Measurements from ENCODE around the gene ZNF407. TPM values are rescaled to one million over a fixed set of nuclear protein-coding genes. Genes with fewer than 3 reads are reported as not detected.

ZNF407 gene
- total and polyA plus RNA-seq, 4 donors = 2.8 to 34.9 (median 9.5) TPM

- no peaks in the 10 kb centered on the region for H3K4me1 ChIP-seq (ENCODE audit: control insufficient read depth in 5 of 5, insufficient read depth in 5 of 5, low read length in 5 of 5)
- no peak overlapping the region for H3K4me3 ChIP-seq
- DNase-seq (no peak), ATAC-seq (ENCODE audit: insufficient read depth, low FRiP score) (no peak)
- 98 to 99% methylated on average over 3 of the region's 3 CpGs for WGBS, 2 donors
- H3K27me3 ChIP-seq (ENCODE audit: control insufficient read depth in 3 of 3, insufficient read depth in 3 of 3, low read length in 2 of 3) = no peaks in the 10 kb centered on the region
- no peak for TF ChIP-seq CTCF (IDR thresholded peaks at IDR 0.05; ENCODE audit: control extremely low read depth, extremely low read depth)
- no peaks in the 10 kb centered on the region for H3K9me3 ChIP-seq (ENCODE audit: control insufficient read depth in 4 of 4, insufficient read depth in 3 of 4, low read length in 3 of 4)
- H3K27ac ChIP-seq (ENCODE audit: low read depth in 1 of 2, low read length in 1 of 2) = no peak overlapping the region
- no peaks in the 10 kb centered on the region for H3K36me3 ChIP-seq (ENCODE audit: control insufficient read depth in 4 of 4, insufficient read depth in 4 of 4, low read length in 4 of 4)
- H3K9ac ChIP-seq (ENCODE audit: insufficient read depth in 1 of 2, low read length in 2 of 2) = no peak overlapping the region
Observed at GRCh38 chr18:74760026-74760425, 162.4 kb downstream of the ZNF407 start.

GRCh38 chr18:74760436-74760835, 162.8 kb downstream of the ZNF407 start:
- no peak for TF ChIP-seq CTCF (IDR thresholded peaks at IDR 0.05; ENCODE audit: control extremely low read depth, extremely low read depth)
- H3K9me3 ChIP-seq (ENCODE audit: control insufficient read depth in 4 of 4, insufficient read depth in 3 of 4, low read length in 3 of 4) = no peaks in the 10 kb centered on the region
- 95 to 98% methylated on average over 3 of the region's 3 CpGs for WGBS, 2 donors

GRCh38 chr18:74766251-74766650, 168.6 kb downstream of the ZNF407 start:
- Histone ChIP-seq H3K27ac (ENCODE audit: low read depth in 1 of 2, low read length in 1 of 2) (no peak overlapping the region), H3K27me3 (ENCODE audit: control insufficient read depth in 3 of 3, insufficient read depth in 3 of 3, low read length in 2 of 3) (no peaks in the 10 kb centered on the region), H3K9ac (ENCODE audit: insufficient read depth in 1 of 2, low read length in 2 of 2) (no peak overlapping the region), H3K36me3 (ENCODE audit: control insufficient read depth in 4 of 4, insufficient read depth in 4 of 4, low read length in 4 of 4) (peaks cover 0 to 2% (median 0%) of the 10 kb centered on the region in 4 donors), H3K9me3 (ENCODE audit: control insufficient read depth in 4 of 4, insufficient read depth in 3 of 4, low read length in 3 of 4) (peaks cover 0 to 1% (median 0%) of the 10 kb centered on the region in 4 donors), H3K4me3 (no peak overlapping the region), H3K4me1 (ENCODE audit: control insufficient read depth in 5 of 5, insufficient read depth in 5 of 5, low read length in 5 of 5) (no peaks in the 10 kb centered on the region)
- WGBS, 2 donors = 94% methylated on average over 3 of the region's 3 CpGs
- no peak for DNase-seq
- TF ChIP-seq CTCF (IDR thresholded peaks at IDR 0.05; ENCODE audit: control extremely low read depth, extremely low read depth) = no peak
- no peak for ATAC-seq (ENCODE audit: insufficient read depth, low FRiP score)

More at GRCh38 chr18:74760436-74760835, 162.8 kb downstream of the ZNF407 start:
- no peak overlapping the region for H3K9ac ChIP-seq (ENCODE audit: insufficient read depth in 1 of 2, low read length in 2 of 2)
- DNase-seq (no peak), ATAC-seq (ENCODE audit: insufficient read depth, low FRiP score) (no peak)
- no peaks in the 10 kb centered on the region for H3K4me1 ChIP-seq (ENCODE audit: control insufficient read depth in 5 of 5, insufficient read depth in 5 of 5, low read length in 5 of 5)
- no peak overlapping the region for H3K27ac ChIP-seq (ENCODE audit: low read depth in 1 of 2, low read length in 1 of 2)
- no peaks in the 10 kb centered on the region for H3K27me3 ChIP-seq (ENCODE audit: control insufficient read depth in 3 of 3, insufficient read depth in 3 of 3, low read length in 2 of 3)
- no peak overlapping the region for H3K4me3 ChIP-seq
- H3K36me3 ChIP-seq (ENCODE audit: control insufficient read depth in 4 of 4, insufficient read depth in 4 of 4, low read length in 4 of 4) = no peaks in the 10 kb centered on the region

- TF ChIP-seq CTCF (IDR thresholded peaks at IDR 0.05; ENCODE audit: control extremely low read depth, extremely low read depth) = no peak
- peaks cover 0 to 2% (median 0%) of the 10 kb centered on the region in 4 donors for H3K36me3 ChIP-seq (ENCODE audit: control insufficient read depth in 4 of 4, insufficient read depth in 4 of 4, low read length in 4 of 4)
- no peak for ATAC-seq (ENCODE audit: insufficient read depth, low FRiP score)
- H3K4me3 ChIP-seq = no peak overlapping the region
- H3K27me3 ChIP-seq (ENCODE audit: control insufficient read depth in 3 of 3, insufficient read depth in 3 of 3, low read length in 2 of 3) = no peaks in the 10 kb centered on the region
- no peak overlapping the region for H3K27ac ChIP-seq (ENCODE audit: low read depth in 1 of 2, low read length in 1 of 2)
- no peaks in the 10 kb centered on the region for H3K4me1 ChIP-seq (ENCODE audit: control insufficient read depth in 5 of 5, insufficient read depth in 5 of 5, low read length in 5 of 5)
- H3K9me3 ChIP-seq (ENCODE audit: control insufficient read depth in 4 of 4, insufficient read depth in 3 of 4, low read length in 3 of 4) = peaks cover 0 to 1% (median 0%) of the 10 kb centered on the region in 4 donors
- no peak for DNase-seq
- WGBS, 2 donors = 98 to 99% methylated on average over 2 of the region's 2 CpGs
- H3K9ac ChIP-seq (ENCODE audit: insufficient read depth in 1 of 2, low read length in 2 of 2) = no peak overlapping the region
Observed at GRCh38 chr18:74768096-74768495, 170.4 kb downstream of the ZNF407 start.
